SK-N-SH (cell line): ENCODE data around the gene CACNG4. TPM values are rescaled to one million over a fixed set of nuclear protein-coding genes. Genes with fewer than 3 reads are reported as not detected.
A peak's percentile ranks its signal among the peaks of the same experiment; 100 is the strongest.

Source experiments
- CTCF ChIA-PET: fragments of 300-600, 350-600 bp; formaldehyde crosslinking; extraction: SDS; loops from one replicate; lab custom pipeline; 2021; lab: Yijun Ruan, JAX
- POLR2A ChIA-PET: fragments of 350-600 bp; sonication (Branson Sonifier 250); formaldehyde crosslinking; extraction: SDS; loops from one replicate; lab custom pipeline; 2020; ENCODE audit warnings: antibody characterized with exemption, inconsistent platforms; lab: Yijun Ruan, JAX
- DNase-seq: peaks from one replicate; pipeline ENCODE4 v3.0.0; 2012
- H2AFZ ChIP-seq: fragments of 200-600 bp; sonication (generic); 2 replicates; pipeline ENCODE4 v1.8.1; 2016; ENCODE audit warnings: antibody characterized with exemption, mild to moderate bottlenecking, low read depth
- H3F3A ChIP-seq: fragments of 200-600 bp; sonication (generic); replicated peaks from 2 replicates; pipeline ENCODE3; 2016; ENCODE audit warnings: antibody characterized with exemption, mild to moderate bottlenecking; ENCODE audit not compliant: insufficient read depth
- H3K27ac ChIP-seq, 2 experiments: fragments of 200-500 bp in 1 of 2; fragments of 200-600 bp in 1 of 2; sonication (Bioruptor generic) in 1 of 2; sonication (generic), shearing (Covaris generic) in 1 of 2; 2 replicates each; pipeline versions ENCODE4 v1.5.1 to v1.6.1; 2014 to 2016; ENCODE audit warnings: low read depth in 2 of 2, inconsistent platforms in 1 of 2, low read length in 1 of 2, mild to moderate bottlenecking in 1 of 2, mixed read lengths in 1 of 2
- H3K27me3 ChIP-seq: fragments of 200-600 bp; sonication (generic), shearing (Covaris generic); 2 replicates; pipeline ENCODE4 v1.6.1; 2016; ENCODE audit warnings: mixed run types; ENCODE audit not compliant: insufficient read depth
- H3K36me3 ChIP-seq, 2 experiments: fragments of 200-500 bp in 1 of 2; fragments of 200-600 bp in 1 of 2; sonication (Bioruptor generic) in 1 of 2; sonication (generic) in 1 of 2; replicated peaks in 1 of 2; 2 replicates each; pipeline versions ENCODE3 to v1.5.1; 2014 to 2016; ENCODE audit warnings: low read length in 1 of 2, mild to moderate bottlenecking in 1 of 2; ENCODE audit not compliant: insufficient read depth in 2 of 2, control insufficient read depth in 1 of 2
- H3K4me1 ChIP-seq, 2 experiments: fragments of 200-500 bp in 1 of 2; fragments of 200-600 bp in 1 of 2; sonication (Bioruptor generic) in 1 of 2; sonication (generic), shearing (Covaris generic) in 1 of 2; 2 replicates each; pipeline versions ENCODE4 v1.5.1 to v1.6.1; 2014 to 2016; ENCODE audit warnings: low read depth in 1 of 2, low read length in 1 of 2, mixed run types in 1 of 2; ENCODE audit not compliant: insufficient read depth in 2 of 2, control insufficient read depth in 1 of 2
- H3K4me2 ChIP-seq: fragments of 200-600 bp; sonication (generic), shearing (Covaris generic); 2 replicates; pipeline ENCODE4 v1.6.1; 2017; ENCODE audit warnings: mixed run types
- H3K4me3 ChIP-seq, 2 experiments: fragments of 200-500 bp in 1 of 2; fragments of 200-600 bp in 1 of 2; sonication (Bioruptor generic) in 1 of 2; sonication (generic), shearing (Covaris generic) in 1 of 2; 2 replicates each; pipeline versions ENCODE4 v1.5.1 to v1.8.1; 2014 to 2016; ENCODE audit warnings: low read depth in 2 of 2, inconsistent platforms in 1 of 2, low read length in 1 of 2, mild to moderate bottlenecking in 1 of 2, mixed read lengths in 1 of 2, moderate library complexity in 1 of 2
- H3K79me2 ChIP-seq: fragments of 200-600 bp; sonication (generic); 2 replicates; pipeline ENCODE4 v1.8.1; 2017; ENCODE audit warnings: mild to moderate bottlenecking; ENCODE audit not compliant: insufficient read depth
- H3K9ac ChIP-seq: fragments of 200-600 bp; sonication (generic); 2 replicates; pipeline ENCODE4 v1.6.1; 2017; ENCODE audit warnings: mixed run types
- H3K9me2 ChIP-seq: fragments of 200-600 bp; sonication (generic); 2 replicates; pipeline ENCODE4 v1.6.1; 2017; ENCODE audit warnings: mixed run types
- H3K9me3 ChIP-seq: fragments of 200-600 bp; sonication (generic); 2 replicates; pipeline ENCODE4 v1.6.1; 2017; ENCODE audit warnings: mixed run types, mild to moderate bottlenecking, moderate library complexity
- H4K20me1 ChIP-seq: fragments of 200-600 bp; sonication (generic); 2 replicates; pipeline ENCODE4 v1.6.1; 2017; ENCODE audit warnings: mild to moderate bottlenecking, mixed run types; ENCODE audit not compliant: insufficient read depth
- CTCF ChIP-seq: fragments of 200-600 bp; sonication (generic); IDR thresholded peaks from 2 replicates; pipeline ENCODE4 v1.6.1; 2017; ENCODE audit warnings: antibody characterized with exemption, mild to moderate bottlenecking, moderate library complexity
- EP300 ChIP-seq, 2 experiments: IDR thresholded peaks; 2 replicates each; pipeline versions ENCODE4 v1.4.0 to v1.6.1; 2012; ENCODE audit warnings: borderline replicate concordance in 1 of 2, low read depth in 1 of 2, low read length in 1 of 2
- GABPA ChIP-seq: IDR thresholded peaks from 2 replicates; pipeline ENCODE4 v1.4.0; 2012; ENCODE audit warnings: low read depth, mild to moderate bottlenecking
- GATA2 ChIP-seq: sonication (generic); formaldehyde crosslinking; IDR thresholded peaks from 2 replicates; pipeline ENCODE4 v1.5.0; 2020; ENCODE audit warnings: mild to moderate bottlenecking, missing genetic modification reagents
- MXI1 ChIP-seq: IDR thresholded peaks from 2 replicates; pipeline ENCODE4 v1.6.1; 2012; ENCODE audit warnings: mild to moderate bottlenecking, low read depth, low read length, improper control_type of control experiment
- NFIC ChIP-seq: IDR thresholded peaks from 2 replicates; pipeline ENCODE4 v1.4.0; 2012; ENCODE audit warnings: borderline replicate concordance
- NRF1 ChIP-seq: IDR thresholded peaks from 2 replicates; pipeline ENCODE4 v1.6.1; 2012; ENCODE audit warnings: low read depth, mild to moderate bottlenecking, low read length
- SIN3A ChIP-seq: IDR thresholded peaks from 2 replicates; pipeline ENCODE4 v1.6.1; 2012; ENCODE audit warnings: low read depth, mild to moderate bottlenecking, low read length, moderate library complexity, borderline replicate concordance
- SMC3 ChIP-seq: IDR thresholded peaks from 2 replicates; pipeline ENCODE4 v1.6.1; 2012; ENCODE audit warnings: low read depth, low read length, improper control_type of control experiment
- TAF1 ChIP-seq: IDR thresholded peaks from 2 replicates; pipeline ENCODE4 v1.6.1; 2012; ENCODE audit warnings: low read depth, mild to moderate bottlenecking, low read length, moderate library complexity, borderline replicate concordance
- TCF12 ChIP-seq: IDR thresholded peaks from 2 replicates; pipeline ENCODE4 v1.4.0; 2012
- WGBS: methylation state at CpG from one replicate; pipeline ENCODE4 v1.1.6; 2017; ENCODE audit warnings: low lambda C conversion rate; 5-methylcytosine and 5-hydroxymethylcytosine counted together
- polyA plus RNA-seq, 3 experiments: library from polyadenylated mRNA; depleted of rRNA; stranded (reverse); fragments of >200 nt; gene quantifications; 2 replicates each; pipeline ENCODE4 v1.2.3, GENCODE V29; 2012

CACNG4 gene
- polyA plus RNA-seq, 1 of the 3 experiments (the other 2 are of a cell fraction) = 13.2 TPM

- Histone ChIP-seq H3K4me3 (no peak overlapping the region), H3K4me2 (no peak overlapping the region), H3K9ac (no peak overlapping the region), H3K4me1 (peaks cover 7 to 59% of the 10 kb centered on the region in 2 experiments), H3K79me2 (no peaks in the 10 kb centered on the region), H3K27me3 (no peaks in the 10 kb centered on the region), H3K27ac (peak overlapping the region in 1 of 2 experiments; percentile 76; a peak in 2 of 4 replicates), H3K36me3 (no peaks in the 10 kb centered on the region), H3K9me3 (no peaks in the 10 kb centered on the region), H4K20me1 (no peaks in the 10 kb centered on the region), H2AFZ (no peak overlapping the region), H3F3A (peaks cover 6% of the 10 kb centered on the region), H3K9me2 (no peaks in the 10 kb centered on the region)
- ChIA-PET CTCF (interaction anchor here (0.6 to 2.2 kb wide), 14 partner anchors 9 to 230 kb away, joined by 3 to 10 read pairs (median 4); no protein-coding TSS in a partner anchor), POLR2A (interaction anchor here (0.5 to 2.0 kb wide), 5 partner anchors 9 to 408 kb away, joined by 3 to 8 read pairs (median 3); partner anchors contain the start of gene PSMD12)
- DNase-seq = peak; percentile 66
- WGBS = 65% methylated on average over 16 of the region's 16 CpGs
- TF ChIP-seq MXI1 = peak; percentile 22; the same call in 1 of the 2 replicates
- TF ChIP-seq GATA2 = peak; percentile 31
- no peak for TF ChIP-seq GABPA
Observed at GRCh38 chr17:66957951-66958579, 6.4 kb upstream of the CACNG4 start.

DNA sequence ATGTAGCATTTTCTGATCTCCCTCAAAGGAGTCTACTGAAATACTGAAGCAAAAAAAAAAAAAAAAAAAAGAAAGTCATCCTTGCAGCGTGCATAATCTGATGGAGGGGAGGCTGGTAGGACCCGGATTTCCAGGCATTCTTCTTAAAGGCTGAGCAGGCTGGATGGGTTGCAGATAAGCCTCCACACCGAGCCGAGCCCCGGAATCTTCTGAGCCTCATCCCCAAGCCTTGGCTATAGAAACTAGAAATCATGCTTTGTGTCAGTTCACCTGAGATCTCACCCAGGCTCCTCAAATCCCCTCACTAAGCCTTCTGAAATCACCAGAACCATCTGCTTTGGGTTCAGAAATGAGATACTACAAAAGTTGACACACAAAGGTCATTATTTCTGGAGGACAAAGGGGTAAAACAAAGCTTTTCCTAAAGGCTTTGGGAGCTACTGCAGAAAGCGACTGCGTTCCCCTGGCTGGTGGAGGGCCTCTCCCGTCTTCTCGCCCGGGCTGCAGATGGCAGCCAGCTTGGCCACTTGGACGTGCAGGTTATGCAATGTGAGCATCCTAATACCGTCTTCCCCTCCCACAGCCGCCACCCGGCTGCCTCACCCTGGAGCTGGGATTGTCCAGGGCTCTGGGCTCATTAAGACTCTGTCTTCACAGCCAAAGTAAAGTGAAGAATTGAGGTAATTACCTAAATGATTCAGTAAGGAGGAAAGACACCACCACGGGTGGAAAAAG, 4.7 kb upstream of the CACNG4 start:
- ChIA-PET CTCF (interaction anchor here (1.1 to 2.2 kb wide), 4 partner anchors 19 to 199 kb away, joined by 4 to 9 read pairs (median 5); no protein-coding TSS in a partner anchor), POLR2A (interaction anchor here (0.8 kb wide), 1 partner anchor 12 kb away, joined by 3 read pairs; no protein-coding TSS in a partner anchor)
- Histone ChIP-seq H3F3A (peaks cover 4% of the 10 kb centered on the region), H4K20me1 (no peaks in the 10 kb centered on the region), H3K27ac (peak overlapping the region in 1 of 2 experiments; percentile 48; a peak in 2 of 4 replicates), H3K9me3 (no peaks in the 10 kb centered on the region), H3K36me3 (no peaks in the 10 kb centered on the region), H2AFZ (no peak overlapping the region), H3K4me1 (peaks cover 0 to 55% of the 10 kb centered on the region in 2 experiments; a peak in 1 of 4 replicates), H3K79me2 (no peaks in the 10 kb centered on the region), H3K9ac (no peak overlapping the region), H3K9me2 (no peaks in the 10 kb centered on the region), H3K4me3 (no peak overlapping the region), H3K27me3 (no peaks in the 10 kb centered on the region), H3K4me2 (no peak overlapping the region)
- WGBS = 89% methylated on average over 15 of the region's 15 CpGs
- no peak for TF ChIP-seq SIN3A
- TF ChIP-seq TAF1 = no peak
- TF ChIP-seq CTCF = no peak
- TF ChIP-seq TCF12 = no peak
- TF ChIP-seq NFIC = no peak
- no peak for TF ChIP-seq SMC3
- 0 out of 4 replicates have a peak, but pooled peaks of 1 of the 2 experiments have one; percentile 9 for TF ChIP-seq EP300 (IDR thresholded peaks at IDR 0.05; ENCODE audit: borderline replicate concordance in 1 of 2, low read depth in 1 of 2, low read length in 1 of 2)
- TF ChIP-seq NRF1 = no peak
- DNase-seq = no peak
